GM12892 (cell line): Measurements from ENCODE around the gene SOAT1.

Experiments used
- POLR2A ChIP-seq: IDR thresholded peaks from 2 replicates; pipeline ENCODE4 v1.6.1; 2011; ENCODE audit warnings: low read depth, low read length, control low read depth
- POLR2AphosphoS5 ChIP-seq: IDR thresholded peaks from 2 replicates; pipeline ENCODE4 v1.6.1; 2011; ENCODE audit warnings: low read depth, low read length, control low read depth
- TAF1 ChIP-seq: IDR thresholded peaks from 2 replicates; pipeline ENCODE4 v1.6.1; 2011; ENCODE audit warnings: low read depth, mild to moderate bottlenecking, control low read depth, low read length, borderline replicate concordance

DNA sequence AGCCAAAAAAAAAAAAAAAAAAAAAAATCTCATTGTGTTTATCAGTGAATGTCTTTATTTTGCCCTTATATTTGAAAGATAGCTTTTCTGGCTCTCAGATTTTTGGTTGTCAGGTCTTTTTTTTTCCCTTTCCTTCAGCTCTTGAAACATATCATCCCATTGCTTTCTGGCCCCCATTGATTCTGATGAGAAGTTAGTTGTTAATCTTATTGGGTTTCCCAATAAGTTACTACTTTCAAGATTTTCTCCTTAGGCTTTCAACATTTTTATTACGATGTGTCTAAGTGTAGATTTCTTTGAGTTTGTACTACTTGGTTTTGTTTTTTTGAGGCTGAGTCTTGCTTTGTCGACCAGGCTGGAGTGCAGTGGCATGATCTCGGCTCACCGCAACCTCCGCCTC, 14.7 kb upstream of the SOAT1 start:
- TF ChIP-seq POLR2A (no peak), TAF1 (no peak), POLR2AphosphoS5 (no peak)
